D721Med (cell line): ENCODE results near the gene CSNK1G1.

Source experiments
- DNase-seq: peaks from one replicate; pipeline ENCODE4 v3.0.0; 2011; ENCODE audit warnings: low spot score; ENCODE audit not compliant: insufficient read length
- FAIRE-seq: peaks from 2 replicates; lab custom pipeline; 2011; peaks lifted over from hg19 to GRCh38; lab: Jason Lieb, UNC
- TF ChIP-seq, protein P1 (sequence below): IDR thresholded peaks from 2 replicates; pipeline ENCODE4 v1.5.1; 2012; ENCODE audit warnings: mild to moderate bottlenecking, control low read depth; ENCODE audit not compliant: insufficient read depth; ENCODE audit errors: missing control alignments

The CSNK1G1 gene

GRCh38 chr15:64245405-64245804 is 110.6 kb downstream of the CSNK1G1 start:
- FAIRE-seq (no peak), DNase-seq (no peak)
- TF ChIP-seq, protein P1, sequence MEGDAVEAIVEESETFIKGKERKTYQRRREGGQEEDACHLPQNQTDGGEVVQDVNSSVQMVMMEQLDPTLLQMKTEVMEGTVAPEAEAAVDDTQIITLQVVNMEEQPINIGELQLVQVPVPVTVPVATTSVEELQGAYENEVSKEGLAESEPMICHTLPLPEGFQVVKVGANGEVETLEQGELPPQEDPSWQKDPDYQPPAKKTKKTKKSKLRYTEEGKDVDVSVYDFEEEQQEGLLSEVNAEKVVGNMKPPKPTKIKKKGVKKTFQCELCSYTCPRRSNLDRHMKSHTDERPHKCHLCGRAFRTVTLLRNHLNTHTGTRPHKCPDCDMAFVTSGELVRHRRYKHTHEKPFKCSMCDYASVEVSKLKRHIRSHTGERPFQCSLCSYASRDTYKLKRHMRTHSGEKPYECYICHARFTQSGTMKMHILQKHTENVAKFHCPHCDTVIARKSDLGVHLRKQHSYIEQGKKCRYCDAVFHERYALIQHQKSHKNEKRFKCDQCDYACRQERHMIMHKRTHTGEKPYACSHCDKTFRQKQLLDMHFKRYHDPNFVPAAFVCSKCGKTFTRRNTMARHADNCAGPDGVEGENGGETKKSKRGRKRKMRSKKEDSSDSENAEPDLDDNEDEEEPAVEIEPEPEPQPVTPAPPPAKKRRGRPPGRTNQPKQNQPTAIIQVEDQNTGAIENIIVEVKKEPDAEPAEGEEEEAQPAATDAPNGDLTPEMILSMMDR: no peak

DNA sequence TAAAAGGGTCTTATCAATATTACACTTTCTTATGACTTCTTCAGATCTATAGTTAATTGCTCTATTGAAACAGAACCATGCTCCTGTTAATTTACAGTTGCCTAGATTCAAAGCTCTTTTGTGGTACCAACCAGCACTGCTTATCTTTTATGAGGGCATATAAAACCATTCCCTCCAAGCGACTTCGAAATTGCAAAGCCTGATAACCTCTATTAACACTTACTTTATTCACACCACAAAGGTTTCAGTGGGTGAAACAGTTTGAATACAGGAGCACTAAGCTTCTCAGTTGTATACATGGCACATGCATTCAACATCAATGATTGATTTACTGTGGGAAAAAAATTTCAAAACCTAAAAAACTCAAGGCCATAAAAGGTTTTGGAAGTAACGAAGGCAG is 118.3 kb downstream of the CSNK1G1 start:
- FAIRE-seq: no peak
- TF ChIP-seq, protein P1: no peak
- no peak for DNase-seq

DNA sequence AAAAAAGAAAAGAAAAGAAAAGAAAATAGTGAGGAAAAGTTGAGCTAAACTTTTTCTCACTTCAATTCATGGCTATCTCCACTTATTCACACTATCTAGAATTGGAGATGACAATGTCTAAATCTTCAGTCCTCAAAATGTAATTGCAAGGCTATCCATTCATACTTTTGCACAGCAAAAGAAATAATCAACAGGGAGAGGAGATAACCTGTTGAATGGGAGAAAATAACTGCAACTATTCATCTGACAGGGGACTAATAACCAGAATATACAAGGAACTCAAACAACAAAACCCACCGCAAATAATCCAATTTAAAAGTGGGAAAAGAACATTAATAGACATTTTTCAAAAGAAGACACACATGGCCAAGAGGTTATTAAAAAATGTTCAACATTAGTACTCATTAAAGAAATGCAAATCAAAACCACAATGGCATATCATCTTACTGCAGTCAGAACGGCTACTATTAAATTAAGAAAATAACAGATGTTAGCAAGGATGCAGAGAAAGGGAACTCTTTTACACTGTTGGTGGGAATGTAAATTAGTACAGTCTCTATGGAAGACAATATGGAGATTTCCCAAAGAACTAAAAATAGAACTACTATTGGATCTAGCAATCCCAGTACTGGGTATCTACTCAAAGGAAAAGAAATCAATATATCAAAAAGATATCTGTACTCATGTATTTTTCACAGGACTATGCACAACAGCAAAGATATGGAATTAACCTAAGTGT is 119.6 kb downstream of the CSNK1G1 start:
- DNase-seq (no peak), FAIRE-seq (no peak)
- TF ChIP-seq, protein P1: no peak

DNA sequence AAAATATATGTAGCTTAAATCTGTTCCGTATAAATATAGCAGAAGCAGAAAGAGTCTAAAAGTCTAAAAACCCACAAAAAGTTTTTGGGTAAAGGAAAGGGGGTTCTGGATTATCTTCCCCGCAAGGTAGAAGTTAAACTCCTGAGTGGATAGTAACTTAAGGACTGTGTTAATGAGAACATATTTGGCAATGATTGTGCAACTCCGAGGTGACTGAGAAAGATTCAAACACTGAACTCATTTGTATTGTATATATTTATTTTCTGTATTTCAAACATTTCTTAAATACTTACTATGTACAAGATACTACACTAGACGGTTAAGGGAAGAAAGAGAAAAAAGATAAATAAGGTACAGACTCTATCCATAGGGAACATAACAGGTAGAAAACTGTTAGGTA is 120.4 kb downstream of the CSNK1G1 start:
- TF ChIP-seq, protein P1: no peak
- no peak for DNase-seq
- no peak for FAIRE-seq

DNA sequence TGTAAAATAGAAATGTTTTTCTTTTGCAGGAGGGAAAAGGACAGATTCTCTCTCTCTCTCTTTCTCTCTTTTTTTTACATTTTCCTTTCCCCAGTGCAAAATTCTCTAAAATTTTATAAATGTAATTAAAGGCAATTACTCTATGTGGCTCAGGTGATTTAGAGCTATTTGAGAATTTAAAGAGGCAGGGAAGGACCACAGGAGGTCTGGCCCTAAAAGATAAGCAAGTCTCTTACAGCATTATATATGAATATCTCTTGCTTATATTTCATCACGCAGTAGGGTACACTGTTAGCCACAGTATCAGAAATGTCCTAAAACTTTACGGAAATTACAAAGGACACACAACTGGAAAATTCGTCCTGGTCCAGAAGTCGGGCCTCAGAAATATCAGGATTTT is 122.7 kb downstream of the CSNK1G1 start:
- TF ChIP-seq, protein P1: no peak
- FAIRE-seq (no peak), DNase-seq (no peak)

GRCh38 chr15:64232400-64232799 is 123.6 kb downstream of the CSNK1G1 start:
- DNase-seq (no peak), FAIRE-seq (no peak)
- TF ChIP-seq, protein P1: no peak

DNA sequence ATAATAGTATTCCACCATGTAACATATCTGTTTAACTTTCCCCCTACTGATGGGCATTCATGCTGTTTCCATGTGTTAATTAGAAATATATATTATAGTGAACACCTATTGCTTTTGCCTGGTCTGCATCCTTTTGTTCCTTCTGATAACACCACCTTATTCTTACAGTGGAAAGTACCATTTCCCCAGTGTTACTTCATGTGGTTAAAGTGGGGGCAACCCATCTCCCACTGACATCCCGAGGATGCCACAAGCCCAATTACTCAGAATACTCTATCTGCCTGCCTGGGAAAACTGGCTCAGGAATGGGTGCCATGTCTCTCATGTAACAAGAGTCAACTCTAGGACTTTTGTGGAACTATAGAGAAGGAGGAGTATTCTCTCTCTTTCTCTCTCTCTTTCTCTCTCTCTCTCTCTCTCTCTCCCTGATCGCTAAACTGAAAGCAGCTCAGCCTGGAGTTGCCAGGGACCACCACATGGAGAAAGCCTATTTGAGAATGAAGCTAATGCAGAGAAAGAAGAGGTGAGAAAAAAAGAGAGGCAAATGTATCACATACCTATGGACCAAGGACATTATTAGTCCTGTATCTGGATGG is 126.7 kb downstream of the CSNK1G1 start:
- DNase-seq (no peak), FAIRE-seq (no peak)
- TF ChIP-seq, protein P1: no peak
